Cerebellar nuclear complex (tissue), 1 donor: Measurements from ENCODE around the gene AMZ1.
"Not testable (repeated sequence)": the region's sequence is repeated elsewhere in the genome, so short reads cannot be mapped to it uniquely, and the experiment has no call there.

Experiments used
- DNase-seq, 2 experiments: peaks; one replicate each; lab custom pipeline; 2025; lab: John Stamatoyannopoulos, UW

AMZ1 gene

GRCh38 chr7:2729031-2729892, 41.3 kb downstream of the AMZ1 start:
- no peak for DNase-seq

GRCh38 chr7:2729893-2730716, 42.1 kb downstream of the AMZ1 start:
- DNase-seq, result no peak

- no peak for DNase-seq
Observed at GRCh38 chr7:2730846-2731770, 43.1 kb downstream of the AMZ1 start.

GRCh38 chr7:2732388-2732787, 44.4 kb downstream of the AMZ1 start:
- no peak for DNase-seq

- DNase-seq, result peak in 1 of 2 experiments; percentile 74
Observed at GRCh38 chr7:2732959-2733584, 45.1 kb downstream of the AMZ1 start.

GRCh38 chr7:2734084-2734686, 46.2 kb downstream of the AMZ1 start:
- DNase-seq, result no peak

- DNase-seq, result no peak
Observed at GRCh38 chr7:2734751-2735571, 47.0 kb downstream of the AMZ1 start.

GRCh38 chr7:2735744-2736143, 47.7 kb downstream of the AMZ1 start:
- DNase-seq, result no peak

GRCh38 chr7:2736411-2736914, 48.5 kb downstream of the AMZ1 start:
- DNase-seq, result no peak

- DNase-seq, result not testable (repeated sequence)
Observed at GRCh38 chr7:2737005-2737743, 49.2 kb downstream of the AMZ1 start.

- DNase-seq, result peak; percentile 56 to 62
Observed at GRCh38 chr7:2737771-2738540, 50.0 kb downstream of the AMZ1 start.

GRCh38 chr7:2738766-2739549, 51.0 kb downstream of the AMZ1 start:
- no peak for DNase-seq

- DNase-seq, result not testable (repeated sequence)
Observed at GRCh38 chr7:2743523-2744185, 55.7 kb downstream of the AMZ1 start.

GRCh38 chr7:2748684-2749083, 60.7 kb downstream of the AMZ1 start:
- not testable (repeated sequence) for DNase-seq

- DNase-seq, result no peak
Observed at GRCh38 chr7:2750004-2750407, 62.0 kb downstream of the AMZ1 start.

- DNase-seq, result no peak
Observed at GRCh38 chr7:2751086-2751485, 63.1 kb downstream of the AMZ1 start.

- no peak for DNase-seq
Observed at GRCh38 chr7:2753148-2753547, 65.1 kb downstream of the AMZ1 start.
